Epithelial cell of proximal tubule (primary cell): Measurements from ENCODE around the gene MAGEA1. TPM values are rescaled to one million over a fixed set of nuclear protein-coding genes. Genes with fewer than 3 reads are reported as not detected.

Experiments used
- DNase-seq: peaks from one replicate; pipeline ENCODE4 v3.0.0-alpha.2; 2011; ENCODE audit warnings: low read depth
- H3K4me3 ChIP-seq: 2 replicates; pipeline ENCODE4 v1.5.1; 2011; ENCODE audit warnings: low read depth, mild to moderate bottlenecking, low read length
- CTCF ChIP-seq: conservative IDR thresholded peaks from 2 replicates; pipeline ENCODE4 v1.5.1; 2012; ENCODE audit warnings: low read depth, mild to moderate bottlenecking, low read length
- total RNA-seq: library from RNA; depleted of rRNA; stranded (reverse); fragments of >200 nt; gene quantifications from 2 replicates; pipeline ENCODE4 v1.2.3, GENCODE V29; 2015

The MAGEA1 gene
- total RNA-seq, 1 donor from 2014 or later: not detected

GRCh38 chrX:153181822-153182221, 2.7 kb downstream of the MAGEA1 start:
- no peak for TF ChIP-seq CTCF
- no peak overlapping the region for H3K4me3 ChIP-seq
- no peak for DNase-seq

GRCh38 chrX:153184787-153185186, 5.7 kb downstream of the MAGEA1 start:
- DNase-seq: no peak
- no peak for TF ChIP-seq CTCF
- no peak overlapping the region for H3K4me3 ChIP-seq

DNA sequence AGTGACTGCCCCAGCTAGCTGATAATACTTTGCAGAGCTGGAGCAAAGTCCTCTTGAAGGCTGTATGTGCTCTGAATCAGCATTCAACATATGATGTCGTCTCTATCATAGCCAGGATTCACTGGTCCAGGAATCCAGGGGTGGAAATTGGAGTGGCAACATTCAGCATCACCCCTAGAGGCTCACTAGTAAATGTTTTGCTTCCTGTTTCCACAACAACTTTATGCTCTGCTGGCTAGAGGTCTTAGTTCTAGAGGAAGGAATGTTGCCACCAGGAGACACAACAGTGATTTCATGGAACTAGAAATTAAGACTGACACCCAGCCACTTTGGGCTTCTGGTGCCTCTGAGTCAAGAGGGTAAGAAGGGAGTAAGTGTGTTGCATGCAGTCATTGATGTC, 11.3 kb downstream of the MAGEA1 start:
- peak; percentile 32 for DNase-seq
- peak; percentile 28 for TF ChIP-seq CTCF
- H3K4me3 ChIP-seq: no peak overlapping the region

GRCh38 chrX:153200462-153200861, 21.4 kb downstream of the MAGEA1 start:
- DNase-seq: no peak
- no peak for TF ChIP-seq CTCF

GRCh38 chrX:153206425-153207046, 27.5 kb downstream of the MAGEA1 start:
- TF ChIP-seq CTCF: no peak
- no peak overlapping the region for H3K4me3 ChIP-seq

More at GRCh38 chrX:153200462-153200861, 21.4 kb downstream of the MAGEA1 start:
- no peak overlapping the region for H3K4me3 ChIP-seq

GRCh38 chrX:153209347-153209746, 30.3 kb downstream of the MAGEA1 start:
- no peak for DNase-seq
- TF ChIP-seq CTCF: no peak
- no peak overlapping the region for H3K4me3 ChIP-seq

More at GRCh38 chrX:153206425-153207046, 27.5 kb downstream of the MAGEA1 start:
- DNase-seq: no peak

DNA sequence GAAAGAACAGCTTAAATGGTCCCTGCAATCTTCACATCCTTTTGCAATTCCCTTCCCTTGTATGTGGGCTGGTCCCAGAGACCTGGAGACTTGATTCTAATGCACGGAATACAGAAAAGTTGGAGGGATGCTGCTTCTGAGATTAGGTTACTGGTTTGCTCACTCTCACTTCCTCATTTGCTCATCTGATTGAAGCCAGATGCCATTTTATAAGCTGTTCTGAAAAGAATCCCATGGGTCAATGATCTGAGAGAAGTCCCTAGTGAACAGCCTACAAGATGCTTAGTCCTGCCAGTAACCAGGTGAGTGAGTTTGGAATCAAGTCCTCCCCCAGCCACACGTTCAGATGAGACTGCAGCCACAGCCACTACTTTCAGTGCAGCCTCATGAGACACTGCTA, 35.9 kb downstream of the MAGEA1 start:
- no peak for DNase-seq
- H3K4me3 ChIP-seq: no peak overlapping the region
- no peak for TF ChIP-seq CTCF
